Left cardiac atrium (tissue), 4 donors: ENCODE data around the gene TSPO. TPM values are rescaled to one million over a fixed set of nuclear protein-coding genes. Genes with fewer than 3 reads are reported as not detected.

Experiments used
- ATAC-seq, 2 donors: fragments of 200-7000 bp; cut with Tn5 transposase; one replicate each; pipeline ENCODE4 v1.9.1; 2020; ENCODE audit warnings: mild to moderate bottlenecking in 2 of 2, moderate library complexity in 2 of 2
- DNase-seq: peaks from one replicate; pipeline ENCODE4 v3.0.0-alpha.2; 2020
- intact Hi-C, 2 donors: fragments of 100-400 bp; cut with DNase I; formaldehyde crosslinking; loops; one replicate each; pipeline versions ENCODE4 v1.14.1 to v1.15.1; 2022 to 2023
- total RNA-seq, 2 donors: library from RNA; stranded (reverse); fragmentation: NEBNext Ultra II Directional; extraction: Animal tissue kit (Norgen Biotek cat#: 25700); gene quantifications; one replicate each; pipeline ENCODE4 v1.2.1, GENCODE V29; 2021
- donor health status: DM: no; HTN: yes; CAD: no.
- donor health status: DM: no; HTN: yes; CAD: no; lungs with severe emphysema.
- donor health status: DM: yes; HTN: yes; CAD: no.
- donor health status: Dilated cardiomyopathy.

The TSPO gene
- total RNA-seq, 2 donors from 2014 or later, result 96.2 to 147 TPM

DNA sequence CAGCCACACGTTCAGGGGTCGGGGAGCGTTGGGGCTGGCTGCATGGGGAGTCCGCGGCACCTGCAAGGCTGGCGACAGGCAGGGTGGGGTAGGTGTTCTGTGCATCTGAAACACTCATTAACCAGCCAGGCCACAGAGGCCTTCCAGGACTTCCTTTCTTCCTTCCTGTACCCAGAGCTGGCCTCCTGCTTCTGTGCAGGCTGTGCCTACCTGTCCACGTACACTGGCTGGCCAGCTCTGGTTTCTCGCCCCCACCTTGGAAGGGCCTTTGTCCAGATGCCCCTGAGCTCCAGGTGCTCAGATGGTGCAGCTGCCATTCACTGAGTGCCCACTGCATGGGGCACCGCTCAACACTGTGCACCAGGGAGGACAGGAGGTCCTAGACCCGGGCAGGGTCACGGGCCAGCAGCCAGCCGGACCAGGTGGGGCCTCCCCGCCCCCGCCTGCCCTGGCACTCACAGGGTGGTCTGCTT lies 19.7 kb downstream of the TSPO start:
- intact Hi-C loops, result loop anchor here in 1 of 2 donors (10.0 kb wide), 1 partner anchor 56 kb away; the partner anchor contains the start of gene BIK
- DNase-seq, result no peak
- ATAC-seq, result no peak

DNA sequence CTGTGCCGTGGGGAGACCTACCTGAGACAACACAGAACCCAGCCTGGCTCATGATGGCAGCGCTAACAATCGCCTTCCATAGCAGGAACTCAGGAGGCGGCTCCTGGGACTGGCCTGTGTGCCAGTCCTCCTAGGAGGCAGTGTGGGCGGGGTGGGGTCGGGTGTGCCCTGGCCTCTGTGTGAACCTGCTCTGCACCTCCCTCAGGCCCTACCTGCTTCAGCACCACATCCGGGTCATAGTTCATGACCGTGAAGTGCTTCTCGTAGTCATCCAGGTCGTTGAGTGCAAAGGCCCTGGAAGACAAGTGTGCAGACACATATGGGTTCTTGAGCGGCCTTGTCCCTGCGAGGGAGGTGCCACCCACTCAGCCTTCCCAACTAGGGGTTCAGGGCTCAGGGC lies 20.2 kb downstream of the TSPO start:
- ATAC-seq, result no peak

DNA sequence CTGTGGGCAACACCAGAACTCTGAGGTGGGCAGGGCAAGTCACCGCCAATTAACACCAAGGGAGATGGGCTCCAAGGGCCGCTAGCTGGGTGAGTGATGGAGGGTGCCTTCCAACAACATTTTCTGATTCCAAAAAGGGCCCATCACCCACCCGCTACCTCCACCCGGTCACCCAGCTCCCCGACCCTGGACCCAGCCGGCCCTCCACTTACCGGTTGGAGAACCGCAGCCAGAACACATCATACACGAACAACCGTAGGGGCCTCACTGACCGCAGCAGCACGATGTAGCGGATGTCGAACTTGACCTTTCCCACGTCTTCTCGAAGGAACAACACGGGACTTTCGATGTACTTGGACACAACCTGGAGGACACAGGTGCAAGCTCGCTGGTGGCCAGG lies 20.8 kb downstream of the TSPO start:
- intact Hi-C loops, result loop anchor here in 1 of 2 donors (10.0 kb wide), 1 partner anchor 57 kb away; the partner anchor contains the start of gene BIK
- ATAC-seq (no peak), DNase-seq (no peak)

More for the DNA sequence above, 20.2 kb downstream of the TSPO start:
- intact Hi-C loops, result loop anchor here in 1 of 2 donors (10.0 kb wide), 1 partner anchor 57 kb away; the partner anchor contains the start of gene BIK
- DNase-seq, result no peak

DNA sequence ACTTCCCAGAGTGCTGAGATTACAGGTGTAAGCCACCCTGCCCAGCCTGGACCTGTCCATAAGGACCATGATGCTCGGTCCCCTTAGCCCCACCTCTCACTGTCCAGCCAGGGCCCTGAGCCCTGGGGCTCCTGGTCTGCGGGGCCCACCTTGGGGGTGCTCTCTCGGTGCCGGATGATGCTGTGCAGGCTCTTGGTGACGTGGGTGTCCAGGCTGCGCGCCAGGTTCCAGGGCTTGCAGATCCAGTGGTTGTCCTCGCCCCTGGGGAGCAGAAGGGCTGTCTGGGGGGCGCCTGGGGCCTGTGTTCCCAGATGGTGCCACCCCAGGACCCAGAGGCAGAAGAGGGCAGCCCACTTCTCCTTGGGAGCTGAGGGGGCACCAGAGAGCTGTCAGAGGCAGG lies 22.2 kb downstream of the TSPO start:
- intact Hi-C loops, result loop anchor here in 1 of 2 donors (10.0 kb wide), 1 partner anchor 59 kb away; the partner anchor contains the start of gene BIK
- ATAC-seq (no peak), DNase-seq (no peak)

DNA sequence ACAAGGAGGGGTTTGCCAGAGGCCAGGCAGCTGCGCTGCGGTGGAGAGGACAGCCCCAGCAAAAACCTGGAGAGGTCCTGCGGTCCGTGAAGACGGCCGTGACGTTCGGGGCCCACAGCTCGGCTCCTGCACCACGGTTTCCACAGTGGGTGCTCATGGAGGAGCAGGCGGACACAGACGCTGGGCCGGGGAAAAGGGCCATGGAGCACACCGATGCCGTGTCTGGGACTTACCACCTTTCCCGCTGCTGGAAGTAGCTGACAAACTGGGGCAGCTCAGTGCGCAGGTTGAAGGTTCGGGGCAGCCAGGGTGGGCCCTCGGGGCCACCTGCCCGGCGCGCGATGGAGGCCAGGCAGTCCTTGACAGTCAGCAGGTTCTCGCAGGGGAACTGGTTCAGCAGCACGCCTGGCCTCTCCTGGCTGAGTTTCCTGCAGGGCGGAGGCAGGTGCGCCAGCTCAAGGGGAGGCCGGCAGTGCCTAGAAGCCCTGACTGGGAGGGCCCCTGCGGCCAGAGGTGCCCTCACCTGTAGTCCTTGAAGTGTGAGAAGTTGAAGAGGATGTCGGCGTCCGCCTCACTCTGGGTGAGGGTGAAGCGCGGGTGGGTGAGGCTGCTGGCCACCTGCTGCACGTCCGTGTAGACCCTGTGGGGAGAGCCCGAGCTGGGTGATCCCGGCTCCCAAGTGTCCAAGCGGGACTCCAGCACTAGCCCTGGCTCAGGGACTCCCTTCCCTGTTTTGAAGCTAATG lies 22.8 kb downstream of the TSPO start:
- DNase-seq (no peak), ATAC-seq (no peak)
- intact Hi-C loops, result loop anchor here in 1 of 2 donors (10.0 kb wide), 1 partner anchor 59 kb away; the partner anchor contains the start of gene BIK

DNA sequence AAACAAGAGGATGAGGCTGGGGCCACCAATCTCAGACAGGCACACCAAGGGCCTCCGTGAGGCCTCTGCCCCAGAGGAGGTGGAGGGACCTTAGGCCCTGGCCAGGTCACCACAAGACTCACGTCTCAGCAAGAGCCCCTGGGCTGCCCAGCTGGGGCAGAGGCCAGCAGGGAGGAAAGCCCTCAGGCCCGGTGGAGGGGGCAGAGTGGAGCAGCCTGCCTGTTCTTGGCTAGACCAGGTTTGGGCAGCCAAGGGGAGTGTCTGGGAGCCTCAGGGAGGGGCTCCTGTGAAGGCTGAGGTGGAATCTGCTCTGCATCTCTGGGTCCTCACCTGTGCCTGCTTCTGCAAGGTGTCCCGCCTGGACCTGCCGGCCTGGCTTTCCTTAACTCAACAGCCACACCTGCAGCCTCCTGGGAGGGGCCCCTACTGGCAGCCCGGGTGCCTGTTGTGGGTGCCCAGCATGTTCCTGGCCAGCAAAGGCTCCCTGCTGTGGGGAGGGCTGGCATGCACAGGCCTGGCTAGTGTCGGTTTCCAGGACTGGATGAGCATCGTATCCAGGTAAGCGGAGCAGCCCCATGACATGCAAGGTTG lies 23.7 kb downstream of the TSPO start:
- no peak for DNase-seq
- no peak for ATAC-seq
- intact Hi-C loops, result loop anchor here in 1 of 2 donors (10.0 kb wide), 1 partner anchor 60 kb away; the partner anchor contains the start of gene BIK

DNA sequence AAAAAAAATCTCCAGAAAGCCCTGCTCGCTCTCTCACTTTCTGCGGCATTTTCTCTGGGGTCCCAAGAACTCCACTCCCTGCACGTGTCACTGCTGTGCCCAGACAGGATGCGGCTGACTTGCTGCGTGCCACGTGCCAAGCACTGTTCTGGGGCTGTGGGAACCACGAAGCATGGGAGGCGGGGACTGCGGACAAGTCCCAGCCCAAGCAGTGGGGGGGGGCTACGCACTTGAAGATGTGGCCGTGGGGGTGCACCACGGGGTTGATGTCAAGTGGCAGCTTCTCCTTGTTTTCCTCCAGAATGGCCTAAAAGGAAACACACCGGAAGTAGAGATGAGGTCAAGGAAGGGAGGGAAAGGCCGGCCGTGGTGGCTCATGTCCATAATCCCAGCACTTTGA lies 24.7 kb downstream of the TSPO start:
- ATAC-seq, result no peak
- DNase-seq, result no peak

DNA sequence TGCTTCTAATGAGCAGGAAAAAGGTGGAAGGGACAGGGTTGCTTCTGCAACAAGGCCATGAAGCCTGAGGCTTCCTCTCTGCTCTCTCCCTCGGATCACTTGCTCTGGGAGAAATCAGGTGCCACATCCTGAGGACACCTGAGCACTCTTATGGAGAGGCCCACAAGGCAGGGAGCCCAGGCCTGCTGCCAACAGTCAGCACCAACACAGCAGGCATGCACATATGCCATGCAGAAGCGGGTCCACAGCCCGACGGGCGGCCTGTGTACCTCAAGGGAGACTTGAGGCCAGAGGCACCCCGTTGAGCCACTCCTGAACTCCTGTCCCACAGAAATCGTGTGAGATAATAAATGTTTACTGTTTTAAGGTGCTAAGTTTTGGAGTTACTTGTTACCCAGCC lies 26.1 kb downstream of the TSPO start:
- ATAC-seq (no peak), DNase-seq (peak; percentile 13)
- intact Hi-C loops, result loop anchor here in 1 of 2 donors (10.0 kb wide), 1 partner anchor 63 kb away; the partner anchor contains the start of gene BIK

More for the DNA sequence above, 24.7 kb downstream of the TSPO start:
- intact Hi-C loops, result loop anchor here in 1 of 2 donors (10.0 kb wide), 1 partner anchor 61 kb away; the partner anchor contains the start of gene BIK

DNA sequence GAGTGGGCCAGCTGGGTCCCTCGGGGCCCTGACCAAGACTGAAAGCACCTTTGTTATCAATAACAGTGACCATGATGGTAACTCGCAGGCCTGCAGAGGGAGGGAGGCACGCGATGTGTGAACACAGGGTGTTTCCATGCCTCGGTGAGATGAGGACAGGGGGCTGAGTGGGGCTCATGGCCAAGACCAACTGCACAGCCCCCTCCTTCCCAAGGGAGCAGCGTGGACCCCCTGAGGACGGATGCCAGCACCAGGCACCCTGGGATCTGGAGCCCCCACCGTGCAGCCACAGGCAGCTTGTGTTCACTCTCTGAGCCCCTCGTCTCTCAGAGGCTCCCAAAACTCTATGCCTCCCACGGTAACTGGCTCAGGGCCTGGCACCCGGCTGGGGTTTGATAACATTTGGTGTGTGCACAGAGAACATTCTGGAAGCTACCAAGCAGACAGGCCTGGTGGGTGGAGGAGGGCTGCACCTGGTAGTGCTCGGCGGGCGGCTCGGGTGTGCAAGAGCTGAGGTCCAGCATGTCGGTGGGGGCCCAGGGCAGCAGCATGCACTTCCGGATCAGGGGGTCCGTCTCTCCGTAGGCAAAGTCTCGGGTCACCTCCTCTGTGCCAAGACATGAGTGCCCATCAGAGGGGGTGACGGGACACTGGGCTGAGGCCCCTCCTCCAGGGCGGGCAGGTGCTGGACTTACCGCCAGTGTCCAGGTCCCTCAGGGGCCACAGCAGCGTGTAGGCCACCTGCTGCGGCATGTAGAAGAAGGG lies 28.0 kb downstream of the TSPO start:
- DNase-seq, result no peak
- ATAC-seq, result no peak
- intact Hi-C loops, result loop anchor here in 1 of 2 donors (10.0 kb wide), 1 partner anchor 65 kb away; the partner anchor contains the start of gene BIK

DNA sequence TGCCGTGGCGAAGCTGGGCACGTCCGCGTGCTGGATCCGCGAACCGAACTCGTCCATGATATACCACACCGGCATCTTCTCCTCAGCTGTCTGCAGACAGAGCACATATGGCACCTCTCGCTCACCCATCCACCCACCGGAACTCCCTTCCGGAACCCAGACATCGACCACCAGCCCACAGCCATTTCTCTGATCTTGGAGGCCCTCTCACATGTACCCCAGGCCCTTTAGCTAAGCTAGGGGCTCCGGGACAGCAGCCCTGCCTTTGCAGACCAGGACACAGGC lies 28.5 kb downstream of the TSPO start:
- DNase-seq (no peak), ATAC-seq (no peak)
- intact Hi-C loops, result loop anchor here in 1 of 2 donors (10.0 kb wide), 1 partner anchor 65 kb away; the partner anchor contains the start of gene BIK

DNA sequence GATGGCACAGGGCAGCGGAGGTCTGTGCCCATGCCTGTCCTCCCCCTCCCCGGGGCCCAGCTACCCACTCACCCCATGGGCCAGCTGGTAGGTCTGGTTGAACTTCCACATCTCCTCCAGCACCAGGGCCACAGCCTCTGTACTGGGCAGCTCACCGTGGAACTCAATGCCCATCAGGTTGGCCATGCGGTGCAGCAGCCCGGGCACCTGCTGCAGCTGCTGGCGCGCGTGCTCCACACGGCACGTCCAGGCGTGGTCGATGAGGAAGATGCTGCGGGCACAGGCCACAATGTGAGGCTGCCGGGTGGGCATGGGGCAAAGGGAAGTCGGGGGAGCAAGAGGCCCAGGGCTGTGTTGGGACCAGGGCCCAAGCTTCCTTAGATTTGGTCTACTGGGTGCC lies 29.3 kb downstream of the TSPO start:
- ATAC-seq (no peak), DNase-seq (no peak)
- intact Hi-C loops, result no loop called here

DNA sequence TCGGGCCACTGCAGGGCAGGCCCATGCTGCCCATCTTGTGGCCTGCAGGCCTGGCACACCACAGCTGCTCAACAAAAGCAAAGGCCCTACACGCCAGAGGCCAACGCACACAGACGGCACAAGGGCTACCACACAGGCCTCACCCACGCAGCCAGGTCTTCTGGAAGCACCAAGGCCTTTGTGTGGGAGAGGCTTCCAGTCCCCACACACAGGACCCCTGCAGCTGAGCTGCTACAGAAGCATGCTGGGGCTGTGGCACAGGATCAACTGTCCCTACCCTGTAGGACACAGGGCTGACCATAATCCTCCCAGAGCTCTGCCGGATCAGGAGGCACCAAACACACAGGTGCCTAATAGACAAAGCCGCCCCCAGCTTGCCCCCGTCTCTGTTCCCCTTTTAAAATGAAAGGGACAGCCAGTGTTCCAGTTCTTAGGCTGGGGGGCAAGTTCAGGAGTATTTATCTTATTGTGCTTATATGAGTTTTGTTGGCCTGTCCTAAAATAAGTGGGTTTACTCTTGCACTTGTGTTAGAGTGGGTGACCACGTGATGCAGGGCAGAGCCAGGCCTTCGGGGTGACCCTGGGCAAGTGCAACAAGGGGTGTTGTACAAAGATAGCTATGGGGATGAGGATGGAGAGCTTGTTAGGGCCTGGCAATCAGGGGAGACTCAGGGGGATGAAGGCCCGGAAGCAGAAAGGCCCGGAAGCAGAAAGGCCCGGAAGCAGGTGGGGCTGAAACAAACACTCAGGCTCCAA lies 30.1 kb downstream of the TSPO start:
- intact Hi-C loops, result no loop called here
- no peak for ATAC-seq
- no peak for DNase-seq

DNA sequence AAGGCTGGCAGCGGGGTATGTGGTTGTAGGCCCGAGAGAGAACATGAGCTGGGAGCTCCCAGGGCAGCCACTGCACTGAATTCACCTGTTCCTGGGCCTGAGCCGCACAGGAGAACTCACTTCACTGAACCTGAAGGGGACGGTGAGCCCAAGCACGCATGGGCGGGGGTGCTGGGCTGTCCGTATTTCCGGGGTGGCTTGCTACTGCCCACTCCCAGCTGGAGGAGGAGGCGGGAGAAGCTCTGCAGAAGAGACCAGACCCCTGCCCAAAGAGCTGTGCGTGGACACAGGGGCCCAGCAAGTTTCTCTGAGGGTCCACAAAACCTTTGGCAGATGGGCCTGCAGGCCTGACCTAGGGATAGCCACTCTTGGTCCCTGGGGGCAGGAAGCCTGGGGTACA lies 30.8 kb downstream of the TSPO start:
- DNase-seq (no peak), ATAC-seq (no peak)
- intact Hi-C loops, result no loop called here

DNA sequence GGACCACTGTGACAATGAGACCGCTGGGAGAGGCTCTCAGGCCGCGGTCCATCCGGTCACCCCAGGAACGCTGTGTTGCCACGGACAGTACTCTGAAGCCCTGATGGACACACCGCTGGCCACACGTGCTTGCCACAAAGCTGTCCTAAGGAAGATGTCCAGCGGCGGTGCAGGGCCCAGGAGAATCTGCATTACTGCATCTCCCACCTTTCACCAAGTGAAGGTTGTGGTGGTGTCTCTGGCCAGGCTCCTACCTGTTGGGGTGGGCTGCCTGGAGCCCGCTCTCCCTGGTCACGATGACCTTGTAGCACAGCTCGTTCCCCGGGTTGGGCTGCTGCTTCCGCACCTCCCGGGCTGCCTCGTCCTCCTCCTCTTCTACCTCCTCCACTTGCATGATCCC lies 31.4 kb downstream of the TSPO start:
- no peak for DNase-seq
- no peak for ATAC-seq
- intact Hi-C loops, result no loop called here

DNA sequence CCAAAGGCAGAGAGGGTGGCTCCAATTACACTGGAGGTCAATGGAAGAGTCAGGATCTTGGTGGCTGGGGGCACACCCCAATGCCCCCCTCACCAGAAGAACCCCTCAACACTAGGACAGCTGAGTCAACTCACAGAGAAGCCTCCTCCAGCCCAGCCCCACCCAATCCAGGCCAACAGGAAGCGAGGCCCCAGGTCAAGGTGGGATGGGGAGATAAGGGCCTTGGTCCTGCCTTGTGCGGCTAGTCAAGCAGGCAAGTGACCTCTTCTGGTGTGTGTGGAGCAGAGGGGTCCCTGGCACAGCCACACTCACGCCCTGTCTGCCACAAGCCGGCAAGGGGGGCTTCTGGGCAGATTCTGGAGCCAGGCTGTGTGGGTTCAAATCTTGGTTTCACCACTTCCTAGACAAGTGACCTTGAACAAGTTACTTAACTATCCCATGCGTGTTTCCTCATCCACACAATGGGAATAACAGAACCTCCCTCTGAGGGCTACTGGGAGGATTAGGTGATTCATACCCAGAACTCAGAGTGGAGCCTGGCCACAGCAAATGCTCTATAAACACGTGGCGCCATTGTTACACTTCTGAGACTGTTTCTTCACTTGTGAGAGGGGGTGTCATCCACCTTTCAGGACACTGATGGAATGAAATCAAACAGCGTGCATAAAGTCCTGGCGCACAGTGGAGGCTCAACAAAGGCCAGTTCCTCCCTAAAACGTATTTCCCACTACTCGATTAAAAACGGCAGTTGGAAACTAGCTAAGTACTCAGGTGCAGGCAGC lies 32.3 kb downstream of the TSPO start:
- intact Hi-C loops, result no loop called here
- no peak for ATAC-seq
- DNase-seq, result no peak

DNA sequence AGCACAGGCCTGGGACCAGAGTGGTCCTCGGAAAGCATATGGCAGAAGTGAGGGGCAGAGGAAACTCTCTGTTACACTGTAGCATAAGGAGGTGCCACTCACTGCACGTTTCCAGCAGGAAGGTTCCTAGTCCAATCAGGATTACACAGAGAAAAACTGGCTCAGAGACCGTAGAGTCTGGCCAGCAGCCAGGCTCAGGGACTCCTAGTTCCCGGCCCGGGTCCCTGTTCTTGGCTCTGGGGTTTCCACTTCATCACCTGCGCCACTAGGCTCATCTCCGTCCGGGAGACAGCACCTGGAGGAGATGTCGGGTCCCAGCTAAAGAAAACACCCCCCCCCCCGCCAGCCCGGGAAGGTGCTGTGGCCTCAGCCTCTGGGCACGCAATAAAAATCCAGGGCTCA lies 34.5 kb downstream of the TSPO start:
- DNase-seq (peak; percentile 65), ATAC-seq (peak in 1 of 2 donors; percentile 3)
- intact Hi-C loops, result no loop called here

DNA sequence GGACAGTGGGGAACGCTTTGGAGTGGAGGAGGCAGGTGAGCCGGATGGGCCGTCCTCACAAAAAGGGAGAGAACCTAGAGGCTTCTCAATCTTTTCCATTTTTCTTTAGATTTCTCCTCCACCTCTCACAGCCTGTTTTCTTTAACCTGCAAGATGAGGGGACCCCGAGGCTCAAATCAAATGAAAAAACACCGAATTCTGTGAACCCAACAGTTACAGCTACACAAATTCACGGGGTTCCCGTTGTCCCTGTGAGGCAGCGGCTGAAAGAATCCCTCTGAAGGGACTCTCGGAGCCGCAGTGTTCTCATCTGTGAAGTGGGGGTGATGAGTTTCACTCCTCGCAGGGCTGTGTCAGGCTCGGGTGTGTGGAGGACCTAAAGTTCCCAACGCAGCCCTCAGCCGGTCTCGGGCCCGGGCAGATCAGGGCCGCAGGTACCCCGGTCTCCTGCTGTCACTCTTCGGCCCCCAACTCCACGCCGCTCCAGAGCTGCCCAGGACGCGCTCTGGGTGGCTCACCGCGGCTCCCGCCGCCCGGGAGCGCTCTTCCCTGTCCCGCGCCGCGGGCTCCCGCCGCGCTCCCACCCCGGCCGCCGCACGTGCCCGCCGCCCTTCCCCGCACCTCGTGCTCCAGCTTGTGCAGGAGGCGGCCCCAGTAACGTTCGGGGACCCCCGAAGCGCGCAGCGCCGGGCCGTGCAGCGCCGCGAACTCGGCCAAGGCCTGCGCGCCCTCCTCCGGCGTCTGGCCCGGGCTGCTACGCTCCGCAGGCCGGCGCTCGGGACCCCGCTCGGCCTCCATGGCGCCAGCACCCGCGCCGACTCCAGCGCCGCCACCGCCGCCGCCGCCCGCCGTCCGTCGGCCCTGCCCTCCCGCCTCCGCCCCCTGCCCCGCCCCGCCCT lies 35.2 kb downstream of the TSPO start, which contains the start of gene TTLL12:
Gene TTLL12 (minus strand): TSS at position 863 of the 899 bp plus-strand sequence. CDS start 65 bp downstream, at position 798.
- intact Hi-C loops, result no loop called here
- peak; percentile 49 for DNase-seq
- ATAC-seq, result peak; percentile 32 to 69
